HuH-7 (cell line): ENCODE results near the gene FOXP1.

Experiments
- DNase-seq: peaks from one replicate; pipeline ENCODE4 v3.0.0; 2011; ENCODE audit warnings: low spot score

FOXP1 gene

GRCh38 chr3:71208211-71209095, 375.1 kb downstream of the FOXP1 start:
- DNase-seq: peak; percentile 19

DNA sequence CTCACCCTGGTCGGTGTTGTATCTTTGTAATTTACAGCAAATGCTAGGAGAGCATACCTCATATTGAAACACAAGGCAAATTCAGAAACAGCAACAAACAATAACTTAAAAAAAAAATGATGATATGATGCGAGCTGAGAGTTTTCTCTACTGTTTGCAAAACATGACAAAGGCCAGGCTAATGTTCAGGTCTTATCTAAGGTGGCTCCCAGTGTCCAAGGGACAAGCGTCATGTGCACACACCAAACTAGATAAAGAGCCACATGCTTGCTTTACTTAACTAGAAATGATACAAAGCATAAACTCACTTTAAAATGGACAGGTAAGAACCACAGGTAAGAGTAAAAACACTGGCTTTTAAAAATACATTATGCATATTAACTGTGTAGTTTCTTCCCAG, 375.9 kb downstream of the FOXP1 start:
- no peak for DNase-seq

DNA sequence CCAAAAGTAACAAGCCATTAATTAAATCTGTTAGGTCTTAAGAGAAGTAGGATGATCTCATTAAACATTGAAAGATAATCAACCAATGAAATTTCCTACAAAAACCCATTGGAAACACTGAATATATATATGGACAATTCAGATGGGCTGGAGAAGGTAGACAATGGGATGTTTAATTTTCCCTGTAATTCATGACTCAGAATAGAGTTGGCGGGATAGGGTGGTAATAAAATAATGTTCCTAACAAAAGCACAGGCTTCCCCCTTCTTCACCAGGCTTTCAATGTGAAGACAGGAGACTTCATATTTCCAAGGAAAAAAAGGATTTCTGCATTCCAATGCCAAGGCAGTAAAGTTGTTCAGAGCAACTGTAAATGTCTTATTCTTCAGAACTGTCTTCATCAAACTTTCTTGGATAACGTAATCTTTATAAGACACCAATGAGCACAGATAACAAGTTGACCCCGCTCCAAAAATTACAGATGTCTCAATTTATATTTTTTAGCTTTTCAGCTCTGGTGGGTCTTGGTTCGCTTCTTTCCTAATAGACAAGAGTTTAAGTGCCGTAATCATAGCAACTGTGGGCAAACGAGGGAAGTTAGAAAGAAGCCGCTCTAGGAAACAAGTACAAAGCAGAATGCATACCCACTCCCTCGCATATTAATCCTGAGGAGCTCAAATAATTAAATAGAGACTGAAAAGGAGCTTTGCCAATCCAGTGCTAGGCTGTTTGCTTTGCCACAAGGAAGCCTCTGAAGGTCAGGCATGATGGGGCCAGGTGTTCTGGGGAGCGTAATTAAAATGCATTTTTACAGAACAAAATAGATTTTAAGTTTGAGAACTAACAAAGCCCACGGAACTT, 377.0 kb downstream of the FOXP1 start:
- no peak for DNase-seq

- DNase-seq: no peak
Observed at GRCh38 chr3:71203727-71204488, 379.6 kb downstream of the FOXP1 start.

GRCh38 chr3:71202848-71203533, 380.5 kb downstream of the FOXP1 start:
- no peak for DNase-seq

DNA sequence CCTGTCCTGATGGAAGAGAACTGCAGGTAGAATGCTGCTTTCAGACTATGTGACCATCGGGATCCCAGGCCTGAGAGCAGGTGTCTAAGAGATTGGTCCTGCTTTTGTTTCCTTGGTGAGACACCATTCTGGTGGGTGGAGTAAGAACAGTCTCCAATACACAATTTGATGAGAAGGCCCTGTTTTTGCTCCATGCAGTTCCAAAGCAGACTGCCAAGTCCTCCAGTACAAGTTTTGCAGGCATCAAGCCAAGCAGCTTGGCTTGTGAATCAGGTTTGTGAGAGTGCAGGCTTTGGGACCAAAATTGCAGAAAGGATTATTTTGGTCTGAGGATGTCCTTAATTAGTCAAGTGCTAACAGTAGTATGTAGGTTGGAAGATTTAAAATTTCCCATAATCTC, 381.6 kb downstream of the FOXP1 start:
- no peak for DNase-seq

DNA sequence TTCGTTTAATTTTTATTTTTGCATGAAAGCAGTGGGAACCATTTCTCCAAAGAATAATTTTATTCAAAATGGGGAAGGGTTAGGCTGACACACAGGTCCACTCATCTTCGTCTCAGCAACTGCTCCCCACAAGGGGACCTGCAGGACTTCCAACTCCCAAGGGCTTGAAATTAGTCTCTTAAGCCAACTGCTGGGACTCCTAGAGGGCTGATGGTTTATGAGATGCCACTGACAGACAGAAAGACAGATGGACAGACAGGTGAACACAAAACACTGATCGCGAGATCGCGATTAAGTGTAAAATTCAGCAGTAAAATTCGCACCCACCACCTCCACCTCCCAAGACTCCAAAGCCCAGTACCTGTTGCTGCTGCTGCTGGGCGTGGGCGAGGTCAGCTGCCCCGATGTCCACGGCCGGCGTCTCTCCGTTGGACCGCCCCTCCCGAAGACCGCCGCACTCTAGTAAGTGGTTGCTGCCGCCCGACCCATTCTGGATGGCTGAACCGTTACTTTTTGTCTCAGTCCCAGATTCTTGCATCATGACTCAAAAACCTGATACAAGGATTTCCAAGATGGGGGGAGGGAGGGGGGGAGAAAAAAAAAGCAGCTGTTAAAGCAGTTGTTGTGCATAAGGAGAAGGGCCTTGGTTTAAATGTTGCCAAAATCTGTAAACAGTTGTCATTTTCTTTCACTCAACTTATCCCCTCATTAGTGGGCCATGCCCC, 385.5 kb downstream of the FOXP1 start:
- DNase-seq: no peak

GRCh38 chr3:71195492-71195891, 388.0 kb downstream of the FOXP1 start:
- no peak for DNase-seq

GRCh38 chr3:71194785-71195184, 388.7 kb downstream of the FOXP1 start:
- DNase-seq: no peak

DNA sequence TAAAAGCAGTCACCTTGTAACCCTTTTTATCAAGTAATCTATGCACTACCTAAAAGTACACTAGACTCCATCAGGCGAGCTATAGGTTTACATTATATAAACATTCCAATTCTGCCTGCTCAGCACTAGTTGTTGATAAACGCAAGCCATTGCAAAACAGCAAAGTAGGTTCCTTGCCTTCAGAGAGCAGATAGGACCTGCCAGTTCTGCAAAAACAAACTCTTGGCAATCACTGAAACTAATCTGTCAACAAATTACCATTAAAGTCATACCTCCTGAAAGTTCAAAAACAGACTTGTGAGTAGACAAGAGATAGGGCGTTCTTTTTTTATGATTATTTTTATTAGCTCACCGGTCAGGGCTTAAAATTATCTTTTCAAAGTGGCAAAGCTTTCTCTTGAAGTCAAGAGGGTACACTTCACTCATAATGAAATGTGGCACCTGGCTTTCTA, 392.5 kb downstream of the FOXP1 start:
- peak; percentile 30 for DNase-seq

DNA sequence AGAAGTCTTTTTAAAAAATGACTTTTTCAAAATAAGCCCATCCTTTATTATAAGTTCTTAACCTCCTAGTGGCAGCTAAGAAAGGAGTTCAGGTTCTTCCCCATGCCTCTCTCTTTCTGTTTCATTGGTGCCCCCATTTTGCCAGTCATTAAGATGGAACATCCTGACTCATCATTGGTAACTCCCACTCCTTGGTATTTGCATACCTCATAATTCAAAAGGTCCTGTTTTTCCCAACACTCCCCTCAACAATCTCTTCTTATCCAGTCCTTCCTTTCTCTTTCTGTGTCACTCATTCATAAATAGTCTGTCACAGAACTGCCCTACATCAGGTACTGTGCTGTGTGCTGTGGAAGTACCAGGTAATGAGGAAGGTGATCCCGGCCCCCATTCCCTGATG, 394.0 kb downstream of the FOXP1 start:
- DNase-seq: no peak

DNA sequence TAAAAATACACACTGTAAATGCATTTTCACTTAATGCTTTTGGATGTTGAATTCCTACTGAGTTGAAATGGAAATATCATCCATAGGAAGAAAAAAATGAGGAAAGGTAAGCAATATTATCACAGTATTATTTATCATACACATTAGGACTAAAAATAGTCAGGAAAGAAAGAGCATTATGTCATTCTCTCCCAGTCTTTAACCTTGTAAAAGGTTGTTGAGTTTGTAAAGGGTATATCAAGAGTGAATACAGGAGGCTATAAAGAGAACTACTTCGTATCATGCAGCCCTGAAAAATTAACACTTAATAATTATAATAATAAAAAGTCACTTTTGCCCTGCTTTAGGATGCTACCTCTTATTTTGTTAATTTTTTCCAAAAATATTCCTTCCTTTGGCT, 395.8 kb downstream of the FOXP1 start:
- DNase-seq: no peak

- DNase-seq: no peak
Observed at GRCh38 chr3:71186801-71187200, 396.7 kb downstream of the FOXP1 start.

DNA sequence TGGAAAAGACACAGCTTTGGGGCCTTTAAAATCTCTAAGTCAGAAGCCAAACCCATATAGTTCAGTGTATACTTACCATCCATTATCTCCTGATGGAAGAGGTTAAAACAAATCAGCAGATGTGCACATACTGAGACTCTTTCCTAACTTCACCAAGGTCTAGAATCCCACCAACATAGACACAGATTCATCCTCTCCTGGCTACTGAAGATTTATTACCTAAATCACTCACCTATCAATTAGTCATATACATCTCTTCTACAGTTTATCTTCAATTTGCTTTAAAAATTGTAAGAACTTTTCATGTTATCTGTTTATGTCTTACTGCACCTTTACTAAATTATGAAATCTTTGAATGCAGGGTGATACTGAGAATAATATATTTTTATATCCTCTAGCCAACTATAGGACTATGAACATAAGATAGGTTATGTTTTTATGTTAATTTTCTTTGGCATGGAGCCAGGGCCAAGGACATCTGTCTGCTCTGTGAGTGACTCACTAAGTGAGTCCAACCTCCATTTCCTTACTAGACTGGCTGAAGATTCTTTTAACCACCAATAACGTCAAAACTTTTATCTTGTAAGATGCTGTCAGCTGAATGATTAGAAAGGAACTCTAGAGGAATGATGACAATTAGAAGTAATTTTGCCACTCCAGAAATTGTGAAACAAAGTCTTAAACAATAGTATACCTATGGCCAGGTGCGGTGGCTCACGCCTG, 397.6 kb downstream of the FOXP1 start:
- DNase-seq: no peak

DNA sequence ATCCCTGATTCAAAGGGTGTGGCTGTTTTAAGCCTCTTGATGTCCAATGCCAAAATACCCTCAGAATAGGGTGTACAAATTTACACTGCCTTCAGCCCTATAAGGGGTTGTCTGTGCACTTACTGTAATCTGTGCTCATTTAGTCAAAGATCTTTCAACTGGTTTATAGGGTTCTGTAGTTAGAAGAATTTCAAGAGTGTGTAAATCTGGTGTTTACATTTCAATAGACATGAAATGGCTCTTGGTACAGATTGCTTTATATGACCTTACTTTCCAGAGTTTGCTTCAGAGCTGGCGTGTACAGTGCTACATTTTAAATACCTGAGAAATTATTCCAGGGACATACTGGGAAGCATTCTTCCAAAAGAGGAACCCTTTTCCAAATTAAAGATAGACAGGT, 399.3 kb downstream of the FOXP1 start:
- no peak for DNase-seq

DNA sequence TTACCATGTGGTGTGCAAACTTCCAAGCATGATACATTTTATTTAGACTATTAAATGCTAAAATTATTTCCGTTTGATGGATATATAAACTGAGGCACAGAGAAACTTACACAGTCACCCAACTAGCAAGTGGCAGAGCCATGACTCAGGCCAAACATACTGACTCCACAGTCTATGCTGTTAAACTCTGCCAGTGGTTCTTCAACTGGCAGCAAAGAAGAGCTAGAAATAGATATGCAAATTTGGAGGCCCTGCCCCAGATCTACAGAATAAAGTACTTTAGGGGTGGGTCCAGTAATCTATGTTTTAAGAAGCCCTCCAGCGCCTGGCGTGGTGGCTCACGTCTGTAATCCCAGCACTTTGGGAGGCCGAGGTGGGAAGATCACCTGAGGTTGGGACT, 400.0 kb downstream of the FOXP1 start:
- DNase-seq: no peak

- no peak for DNase-seq
Observed at GRCh38 chr3:71180524-71180923, 403.0 kb downstream of the FOXP1 start.

DNA sequence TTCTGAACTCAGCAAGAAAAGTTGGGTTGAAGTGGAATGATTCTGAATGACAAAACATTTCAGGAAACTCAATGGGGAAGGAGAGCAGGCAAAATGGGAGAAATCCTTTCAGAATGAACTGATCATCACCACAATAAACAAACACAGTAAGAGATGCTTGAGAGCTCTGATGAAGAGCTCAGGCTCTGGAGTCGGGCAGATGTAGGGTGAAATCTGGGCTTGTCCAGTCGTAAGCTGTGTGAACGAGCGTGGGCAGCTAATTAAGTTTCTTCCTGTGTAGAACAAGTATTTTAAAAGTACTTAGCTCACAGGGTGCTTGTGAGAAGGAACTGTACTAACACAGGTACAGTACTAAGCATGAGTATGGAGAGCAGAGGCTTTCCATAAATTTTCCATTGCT, 406.2 kb downstream of the FOXP1 start:
- DNase-seq: no peak

GRCh38 chr3:71176366-71176765, 407.2 kb downstream of the FOXP1 start:
- DNase-seq: no peak

GRCh38 chr3:71175691-71176365, 407.7 kb downstream of the FOXP1 start:
- DNase-seq: no peak
